Germinal center (tissue), 1 donor: ENCODE measurements around the gene ZNF135.
A peak's percentile ranks its signal among the peaks of the same experiment; 100 is the strongest.

Experiments used
- DNase-seq: peaks from one replicate; pipeline ENCODE4 v3.0.0; 2012; ENCODE audit warnings: mixed read lengths, low spot score

Gene ZNF135

DNA sequence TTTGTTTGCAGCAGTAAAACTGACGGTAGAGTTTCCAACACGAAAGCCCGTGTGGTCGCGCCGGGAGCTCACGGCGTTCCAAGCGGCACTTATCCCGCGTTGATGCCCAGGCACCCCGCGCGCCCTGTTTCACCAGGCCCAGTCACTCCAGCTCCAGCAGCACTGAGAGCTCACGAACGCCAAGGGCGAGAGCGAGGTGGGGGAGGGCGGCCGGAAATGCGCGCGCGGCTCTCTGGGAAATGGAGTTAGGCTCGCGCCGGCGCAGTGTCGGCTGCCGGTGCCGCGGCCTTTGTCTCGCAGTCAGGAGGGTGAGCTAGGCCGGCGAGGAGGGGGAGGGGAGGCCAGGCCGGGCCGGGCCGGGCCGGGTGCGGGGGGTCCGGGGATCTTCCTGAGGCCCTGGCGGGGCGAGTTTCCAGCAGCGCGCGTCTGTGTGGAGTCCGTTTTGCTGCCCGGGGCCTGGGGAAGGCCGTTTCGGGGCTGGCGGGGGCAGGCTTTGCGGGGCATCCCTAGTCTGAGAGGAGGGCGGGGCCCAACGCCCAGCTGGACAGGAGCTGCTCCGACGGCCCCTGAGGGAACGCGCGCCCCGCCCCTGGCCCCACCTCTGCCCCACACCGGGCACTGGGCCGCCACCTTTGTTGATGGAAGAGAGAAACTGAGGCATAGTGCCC, at the start of gene ZNF135:
Gene ZNF135, plus strand, starts transcription at position 280 of the 668 bp plus-strand sequence. CDS start 721 bp downstream, outside the sequence.
- DNase-seq, result peak; percentile 87

GRCh38 chr19:58009301-58009665, 49.8 kb upstream of the ZNF135 start:
- DNase-seq, result no peak

GRCh38 chr19:58009666-58010301, 49.3 kb upstream of the ZNF135 start:
- peak; percentile 83 for DNase-seq

GRCh38 chr19:58010507-58010906, 48.6 kb upstream of the ZNF135 start:
- DNase-seq, result no peak

- no peak for DNase-seq
Measured at GRCh38 chr19:58014141-58014540, 44.9 kb upstream of the ZNF135 start.

DNA sequence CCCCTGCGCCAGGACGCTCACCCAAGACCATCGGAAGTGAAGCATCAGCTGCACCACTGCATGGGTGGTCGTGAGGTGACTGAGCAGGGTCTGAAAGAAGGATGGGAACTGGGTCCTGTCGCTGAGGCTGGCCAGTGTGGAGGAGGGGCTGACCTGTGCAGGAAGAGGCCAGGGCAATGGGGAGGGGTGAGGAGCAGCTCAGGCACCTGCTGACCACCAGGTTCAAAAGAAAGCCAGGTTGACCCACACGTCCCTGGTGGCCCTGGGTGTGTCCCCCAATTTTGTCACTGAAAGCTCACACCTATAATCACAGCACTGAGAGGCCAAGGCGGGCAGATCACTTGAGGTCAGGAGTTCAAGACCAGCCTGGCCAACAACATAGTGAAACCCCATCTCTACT, 39.0 kb upstream of the ZNF135 start:
- DNase-seq, result no peak

DNA sequence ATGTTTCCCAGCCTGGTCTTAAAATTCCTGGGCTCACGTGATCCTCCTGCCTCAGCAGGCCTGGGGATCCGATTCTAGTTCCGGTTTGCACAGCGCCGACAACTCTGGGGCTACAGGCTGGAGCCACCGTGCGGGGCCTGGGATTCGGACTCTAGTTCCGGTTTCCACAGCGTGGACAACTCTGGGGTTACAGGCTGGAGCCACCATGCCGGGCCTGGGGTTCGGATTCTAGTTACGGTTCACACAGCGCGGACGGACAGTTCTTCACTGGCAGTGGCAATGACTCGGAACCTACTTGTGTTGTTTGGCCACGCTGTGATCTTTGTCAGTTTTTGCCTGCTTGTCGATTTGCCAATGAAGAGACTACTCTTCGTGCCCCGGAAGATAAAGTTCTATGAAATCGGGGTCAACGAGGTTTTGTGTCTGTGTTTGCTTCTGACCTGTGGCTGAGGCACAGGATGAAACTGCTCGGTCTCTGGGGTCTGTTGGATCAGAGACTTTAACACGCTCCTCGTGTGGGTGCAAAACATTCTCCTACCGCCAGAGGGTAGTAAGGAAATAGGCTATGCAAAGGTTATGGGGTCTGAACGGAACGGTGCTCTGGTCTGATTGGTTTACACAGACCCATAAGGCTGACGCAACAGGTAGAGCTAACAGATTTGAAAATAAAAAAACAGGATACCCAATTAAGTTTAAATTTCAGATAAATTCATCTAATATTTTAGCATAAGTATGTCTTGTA, 37.4 kb upstream of the ZNF135 start:
- DNase-seq, result peak; percentile 65

DNA sequence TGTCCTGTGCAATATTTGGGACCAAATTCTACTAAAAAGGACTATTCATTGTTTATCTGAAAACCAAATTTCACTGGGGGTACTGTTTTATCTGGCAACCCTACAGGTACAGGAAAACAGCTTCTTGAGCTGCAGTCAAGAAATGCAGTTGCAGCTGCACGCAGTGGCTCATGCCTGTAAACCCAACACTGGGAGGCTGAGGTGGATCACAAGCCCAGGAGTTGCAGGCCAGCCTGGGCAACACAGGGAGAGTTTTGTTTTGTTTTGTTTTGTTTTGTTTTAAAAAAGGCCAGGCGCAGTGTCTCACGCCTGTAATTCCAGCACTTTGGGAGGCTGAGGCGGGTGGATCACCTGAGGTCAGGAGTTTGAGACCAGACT, 36.8 kb upstream of the ZNF135 start:
- DNase-seq, result no peak

- no peak for DNase-seq
Measured at GRCh38 chr19:58024661-58025060, 34.4 kb upstream of the ZNF135 start.

GRCh38 chr19:58033741-58034476, 25.2 kb upstream of the ZNF135 start, which contains the start of gene ZSCAN1:
ZSCAN1 (plus strand) TSS chr19:58034025; CDS start chr19:58037837, 3,812 bp downstream.
- DNase-seq, result peak; percentile 67

DNA sequence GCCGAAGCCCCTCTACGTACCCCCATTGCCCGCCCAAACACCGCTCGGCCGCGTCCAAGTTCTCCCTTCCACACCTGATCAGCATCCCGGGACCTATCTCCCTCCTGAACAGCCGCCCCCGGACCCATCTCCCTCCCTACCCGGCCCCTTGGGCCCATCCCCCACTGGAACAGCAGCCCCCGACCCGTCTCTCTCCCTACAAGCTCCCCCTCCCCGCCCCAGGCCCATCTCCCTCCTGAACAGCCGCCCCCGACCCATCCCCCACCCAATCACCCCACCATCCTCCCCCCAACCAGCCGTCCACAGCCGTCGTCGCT, 24.6 kb upstream of the ZNF135 start:
- DNase-seq, result no peak

DNA sequence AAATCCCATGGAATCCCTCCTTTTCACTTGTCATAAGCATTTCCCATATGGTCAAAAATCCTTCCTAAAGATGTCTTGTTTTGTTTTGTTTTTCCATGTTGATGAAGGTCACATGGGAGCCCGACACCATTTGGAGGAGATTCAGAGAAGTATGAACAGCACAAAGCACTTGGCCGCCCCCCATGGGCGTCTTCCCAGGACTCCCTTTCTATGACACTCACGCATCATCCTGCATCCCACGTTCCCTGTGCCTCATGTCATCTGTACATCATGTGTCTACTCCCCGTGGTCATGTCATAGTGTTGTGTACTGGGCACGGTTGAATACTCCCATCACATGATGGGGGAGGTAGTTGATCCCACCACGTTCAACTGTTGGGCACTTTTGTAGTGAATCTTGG, 23.2 kb upstream of the ZNF135 start:
- no peak for DNase-seq

- DNase-seq, result no peak
Measured at GRCh38 chr19:58037927-58038687, 21.0 kb upstream of the ZNF135 start.

DNA sequence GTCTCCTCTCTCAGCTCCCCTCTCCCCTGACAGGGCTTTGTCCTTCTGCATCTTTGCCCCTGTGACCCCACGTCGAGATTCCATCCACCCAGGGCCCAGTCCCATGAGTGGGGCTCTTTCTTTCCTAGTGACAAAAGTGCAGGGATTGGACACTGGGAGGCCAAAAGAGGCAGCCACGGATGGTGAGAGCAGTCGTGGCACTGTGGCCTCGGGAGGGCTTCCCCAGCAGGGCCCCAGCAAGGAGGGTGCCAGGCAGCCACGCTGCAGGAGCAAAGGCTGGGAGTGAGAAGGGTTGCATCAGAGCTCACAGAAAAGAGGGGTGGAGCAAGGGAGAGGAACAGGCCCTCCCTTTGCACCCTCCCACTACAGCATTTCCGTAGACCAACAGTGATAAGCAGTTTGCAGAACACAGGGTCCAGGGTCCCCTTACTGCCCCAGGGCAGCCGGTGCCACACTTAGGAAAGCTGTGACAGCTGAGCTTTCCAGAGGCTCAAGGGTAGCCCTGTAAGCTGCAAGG, 20.3 kb upstream of the ZNF135 start:
- no peak for DNase-seq

DNA sequence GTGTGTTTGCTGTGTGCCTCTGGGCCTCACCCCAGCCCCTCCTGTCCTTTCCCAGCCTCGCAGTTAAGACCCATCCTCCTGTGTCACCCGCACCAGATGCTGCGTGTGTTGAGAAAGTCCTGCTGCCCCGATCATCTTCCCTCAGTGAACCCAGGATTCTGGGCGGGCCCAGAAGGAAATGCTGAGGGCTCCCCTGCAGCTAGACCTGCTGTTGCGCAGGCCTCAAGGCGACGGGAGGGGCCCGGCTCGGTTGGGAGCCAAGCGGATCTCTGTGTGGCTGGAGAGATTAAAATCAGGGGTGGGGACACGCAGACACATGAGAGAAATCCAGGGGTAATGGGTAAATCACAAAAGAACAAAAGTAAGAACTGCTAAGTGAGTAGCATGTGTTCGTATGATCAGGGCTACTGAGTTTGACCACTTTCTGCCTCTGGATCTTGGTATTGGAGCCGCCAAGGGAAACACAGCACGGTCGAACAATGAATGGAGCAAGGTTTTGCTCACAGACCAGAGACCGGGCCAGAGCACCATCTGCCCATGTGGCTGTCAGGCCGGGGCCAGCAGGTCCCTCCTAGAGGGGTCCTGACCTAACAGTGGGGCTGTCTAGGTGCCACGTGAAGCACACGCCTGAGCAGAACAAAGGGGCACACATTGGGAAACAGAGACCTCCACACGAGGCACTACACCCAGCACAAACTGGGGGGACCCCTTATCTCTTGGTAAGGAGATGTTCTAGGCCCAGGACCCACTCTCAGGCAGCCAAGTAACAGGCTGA, 18.1 kb upstream of the ZNF135 start:
- no peak for DNase-seq

- DNase-seq, result no peak
Measured at GRCh38 chr19:58042495-58043340, 16.4 kb upstream of the ZNF135 start.

GRCh38 chr19:58044391-58044790, 14.7 kb upstream of the ZNF135 start:
- DNase-seq, result no peak

DNA sequence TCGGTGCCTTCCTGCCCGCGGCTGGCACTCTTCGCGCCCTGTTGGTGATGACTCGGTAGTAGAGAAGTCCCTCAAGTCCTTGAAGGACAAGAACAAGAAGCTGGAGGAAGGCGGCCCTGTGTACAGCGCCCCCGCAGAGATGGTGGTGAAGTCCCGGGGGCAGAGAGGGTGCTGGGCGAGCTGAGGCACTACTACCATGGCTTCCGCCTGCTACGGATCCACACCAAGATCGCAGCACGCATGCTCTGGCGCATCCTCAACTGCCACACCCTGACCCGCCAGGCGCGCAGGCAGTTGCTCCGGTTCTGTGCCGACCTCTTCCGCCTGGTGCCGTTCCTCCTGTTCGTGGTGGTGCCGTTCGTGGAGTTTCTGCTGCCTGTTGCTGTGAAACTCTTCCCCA, 14.2 kb upstream of the ZNF135 start:
- DNase-seq, result no peak

GRCh38 chr19:58045411-58046050, 13.6 kb upstream of the ZNF135 start:
- no peak for DNase-seq
